BJ (cell line): ENCODE measurements around the gene DLGAP1. TPM values are rescaled to one million over a fixed set of nuclear protein-coding genes. Genes with fewer than 3 reads are reported as not detected.

ENCODE experiments used
- CTCF ChIA-PET: fragments of 350-600 bp; formaldehyde crosslinking; extraction: SDS; loops from one replicate; lab custom pipeline; 2021; ENCODE audit warnings: antibody characterized with exemption, inconsistent platforms; lab: Yijun Ruan, JAX
- POLR2A ChIA-PET: fragments of 300-600 bp; sonication (Branson Sonifier 250); formaldehyde crosslinking; extraction: SDS; loops from one replicate; lab custom pipeline; 2021; ENCODE audit warnings: antibody characterized with exemption; lab: Charles Lee
- DNase-seq: peaks from one replicate; pipeline ENCODE4 v3.0.0-alpha.2; 2011; ENCODE audit warnings: low read depth
- H3K27me3 ChIP-seq: 2 replicates; pipeline ENCODE4 v1.6.0; 2011; ENCODE audit warnings: low read length; ENCODE audit not compliant: control insufficient read depth, insufficient read depth
- H3K36me3 ChIP-seq: 2 replicates; pipeline ENCODE4 v1.5.1; 2011; ENCODE audit warnings: low read length; ENCODE audit not compliant: control insufficient read depth, insufficient read depth
- H3K4me3 ChIP-seq: 2 replicates; pipeline ENCODE4 v1.5.1; 2011; ENCODE audit warnings: low read depth, mild to moderate bottlenecking, control low read depth, low read length
- polyA plus RNA-seq: library from polyadenylated mRNA; depleted of rRNA; stranded (reverse); fragments of >200 nt; gene quantifications from 2 replicates; pipeline ENCODE4 v1.2.3, GENCODE V29; 2011
- TF ChIP-seq, protein P1 (sequence below): IDR thresholded peaks from 2 replicates; pipeline ENCODE4 v1.5.1; 2011; ENCODE audit warnings: low read depth, mild to moderate bottlenecking, control low read depth, inconsistent platforms, low read length, moderate library complexity; ENCODE audit not compliant: insufficient read depth

The DLGAP1 gene
- polyA plus RNA-seq, 1 experiment, result 0.02 TPM

DNA sequence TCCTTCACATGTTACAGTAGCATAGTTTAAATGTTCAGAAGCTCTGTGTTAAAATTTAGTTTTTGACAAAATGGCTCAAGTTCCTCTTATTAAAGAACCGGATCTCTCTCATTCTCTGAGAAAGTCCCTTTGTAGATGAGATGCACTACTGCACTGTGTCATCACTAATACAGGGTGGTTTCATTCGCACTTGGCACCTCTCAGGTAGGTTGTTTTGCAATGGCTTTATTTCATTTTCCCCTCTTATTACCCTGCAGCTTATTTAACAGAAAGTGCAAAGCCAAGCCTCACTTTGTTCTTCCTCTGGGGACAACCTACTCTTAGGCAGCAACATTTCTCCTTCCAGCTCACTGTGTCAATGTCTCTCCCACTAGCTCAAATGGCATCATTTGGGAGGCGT is 185.1 kb downstream of the DLGAP1 start:
- no peaks in the 10 kb centered on the region for H3K36me3 ChIP-seq
- H3K27me3 ChIP-seq, result no peaks in the 10 kb centered on the region
- CTCF ChIA-PET, result interaction anchor here (0.6 kb wide), 1 partner anchor 86 kb away, joined by 3 read pairs; no protein-coding TSS in a partner anchor
- no peak overlapping the region for H3K4me3 ChIP-seq
- no peak for DNase-seq
- TF ChIP-seq, protein P1, sequence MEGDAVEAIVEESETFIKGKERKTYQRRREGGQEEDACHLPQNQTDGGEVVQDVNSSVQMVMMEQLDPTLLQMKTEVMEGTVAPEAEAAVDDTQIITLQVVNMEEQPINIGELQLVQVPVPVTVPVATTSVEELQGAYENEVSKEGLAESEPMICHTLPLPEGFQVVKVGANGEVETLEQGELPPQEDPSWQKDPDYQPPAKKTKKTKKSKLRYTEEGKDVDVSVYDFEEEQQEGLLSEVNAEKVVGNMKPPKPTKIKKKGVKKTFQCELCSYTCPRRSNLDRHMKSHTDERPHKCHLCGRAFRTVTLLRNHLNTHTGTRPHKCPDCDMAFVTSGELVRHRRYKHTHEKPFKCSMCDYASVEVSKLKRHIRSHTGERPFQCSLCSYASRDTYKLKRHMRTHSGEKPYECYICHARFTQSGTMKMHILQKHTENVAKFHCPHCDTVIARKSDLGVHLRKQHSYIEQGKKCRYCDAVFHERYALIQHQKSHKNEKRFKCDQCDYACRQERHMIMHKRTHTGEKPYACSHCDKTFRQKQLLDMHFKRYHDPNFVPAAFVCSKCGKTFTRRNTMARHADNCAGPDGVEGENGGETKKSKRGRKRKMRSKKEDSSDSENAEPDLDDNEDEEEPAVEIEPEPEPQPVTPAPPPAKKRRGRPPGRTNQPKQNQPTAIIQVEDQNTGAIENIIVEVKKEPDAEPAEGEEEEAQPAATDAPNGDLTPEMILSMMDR, result no peak
- POLR2A ChIA-PET, result no interaction called here

DNA sequence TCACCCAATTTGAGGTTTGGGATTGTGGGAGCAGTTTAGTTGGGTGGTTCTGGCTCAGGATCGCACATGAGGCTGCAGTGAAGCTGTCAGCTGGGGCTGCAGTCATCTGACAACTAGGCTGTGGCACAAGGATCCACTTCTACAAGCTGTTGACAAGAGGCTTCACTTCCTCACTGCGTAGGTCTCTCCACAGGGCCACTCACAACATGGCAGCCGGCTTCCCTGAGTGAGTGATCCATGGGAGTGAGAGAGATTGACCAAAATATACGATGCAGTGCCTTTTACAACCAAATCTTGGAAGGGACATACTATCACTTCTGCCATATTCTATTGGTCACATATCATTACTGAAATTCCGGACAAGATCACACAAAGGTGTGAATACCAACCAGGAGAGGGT is 187.5 kb downstream of the DLGAP1 start:
- ChIA-PET POLR2A (no interaction called here), CTCF (no interaction called here)
- no peaks in the 10 kb centered on the region for H3K27me3 ChIP-seq
- TF ChIP-seq, protein P1, result no peak
- no peak for DNase-seq
- H3K36me3 ChIP-seq, result no peaks in the 10 kb centered on the region
- H3K4me3 ChIP-seq, result no peak overlapping the region

DNA sequence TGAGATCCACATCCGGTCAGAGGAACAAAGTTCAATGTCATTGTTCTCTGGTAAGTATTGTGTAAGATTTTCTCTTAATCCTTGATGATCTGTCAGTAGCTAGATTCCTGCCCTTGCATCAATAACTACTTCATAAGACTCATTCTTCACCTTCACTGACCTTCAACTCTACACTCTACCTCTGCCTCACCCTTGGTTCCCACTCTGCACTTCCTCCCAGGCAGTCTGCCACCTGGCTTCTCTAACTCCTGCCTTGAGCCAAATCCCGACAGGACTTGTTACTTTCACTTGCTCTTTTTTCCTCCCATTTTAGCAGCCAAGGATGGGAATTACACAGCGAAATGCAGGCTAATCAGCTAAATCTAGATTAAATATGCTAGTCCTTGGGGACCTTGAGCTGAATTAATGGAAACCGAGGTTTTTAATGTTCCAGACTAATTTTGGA is 190.7 kb downstream of the DLGAP1 start:
- no peaks in the 10 kb centered on the region for H3K27me3 ChIP-seq
- POLR2A ChIA-PET, result no interaction called here
- no peaks in the 10 kb centered on the region for H3K36me3 ChIP-seq
- TF ChIP-seq, protein P1, result no peak
- no peak for DNase-seq
- no peak overlapping the region for H3K4me3 ChIP-seq
- CTCF ChIA-PET, result no interaction called here

DNA sequence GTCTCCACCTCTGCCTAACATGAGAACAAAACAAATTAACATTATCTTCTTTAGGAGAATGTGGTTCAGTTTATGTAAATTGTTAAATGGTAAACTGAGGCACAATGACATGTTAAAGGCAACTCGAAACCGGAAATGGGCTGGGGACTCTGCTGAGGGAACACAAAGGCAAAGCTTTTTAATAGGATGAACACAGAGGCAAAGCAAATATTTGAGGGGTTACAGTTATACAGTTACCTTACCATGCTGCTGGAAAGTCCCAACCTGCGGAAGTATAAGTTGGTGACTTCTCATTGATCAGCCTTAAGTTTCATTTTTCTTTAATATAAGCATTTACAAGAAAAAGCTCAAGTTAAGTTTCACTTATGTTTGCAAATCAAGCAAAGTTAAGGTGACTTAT is 195.0 kb downstream of the DLGAP1 start:
- TF ChIP-seq, protein P1, result no peak
- DNase-seq, result no peak
- Histone ChIP-seq H3K27me3 (no peaks in the 10 kb centered on the region), H3K36me3 (no peaks in the 10 kb centered on the region), H3K4me3 (no peak overlapping the region)
- POLR2A ChIA-PET, result no interaction called here
- CTCF ChIA-PET, result no interaction called here

DNA sequence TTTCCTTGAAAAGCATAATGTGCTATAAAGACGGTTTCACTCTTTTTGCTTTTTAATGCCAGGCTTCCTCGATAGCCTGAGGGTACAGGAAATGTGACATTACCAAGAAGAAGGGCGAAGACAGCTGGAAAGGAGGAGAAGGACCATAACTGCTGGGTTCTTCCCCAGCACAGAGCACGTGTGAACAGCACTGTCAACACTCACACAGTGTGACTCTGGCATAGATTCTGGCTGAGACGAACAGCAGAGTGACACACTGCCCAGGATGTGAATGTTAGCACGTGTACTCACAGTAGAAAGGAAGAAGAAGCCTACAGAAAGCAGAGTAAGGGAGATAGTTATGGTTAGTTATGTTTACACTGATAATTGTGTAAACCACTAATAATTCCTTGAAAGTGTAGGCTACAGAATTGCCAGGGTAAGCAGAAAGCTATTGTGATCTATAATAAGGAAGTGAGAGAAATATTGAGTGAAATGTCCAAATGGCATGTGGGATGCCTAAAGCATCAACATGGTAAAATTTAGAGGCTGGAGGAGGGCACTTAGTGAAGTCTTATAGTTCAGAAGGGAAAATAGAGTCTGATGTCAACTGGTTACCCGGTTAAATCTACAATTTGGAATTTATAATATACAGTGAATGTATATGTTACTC is 198.2 kb downstream of the DLGAP1 start:
- H3K36me3 ChIP-seq, result no peaks in the 10 kb centered on the region
- ChIA-PET POLR2A (no interaction called here), CTCF (no interaction called here)
- TF ChIP-seq, protein P1, result no peak
- DNase-seq, result no peak
- H3K27me3 ChIP-seq, result no peaks in the 10 kb centered on the region
- H3K4me3 ChIP-seq, result no peak overlapping the region
